ENCODE data around the gene CHIT1.

- TF ChIP-seq CTCF (IDR thresholded peaks at IDR 0.05 in 8 of 11, conservative IDR thresholded peaks at IDR 0.05 in 3 of 11) (no peak), POLR2A (IDR thresholded peaks at IDR 0.05) (no peak)
Measured at GRCh38 chr1:203213126-203213525, 16.3 kb downstream of the CHIT1 start.
